AG10803 (cell line): ENCODE data around the gene MMEL1.

Experiments
- DNase-seq: peaks from one replicate; pipeline ENCODE4 v3.0.0; 2010; ENCODE audit warnings: low read depth
- H3K4me3 ChIP-seq: 2 replicates; pipeline ENCODE4 v1.5.1; 2011; ENCODE audit warnings: mild to moderate bottlenecking, low read length, control low read depth
- CTCF ChIP-seq: conservative IDR thresholded peaks from 2 replicates; pipeline ENCODE4 v1.5.1; 2011; ENCODE audit warnings: mild to moderate bottlenecking, low read length, control low read depth, inconsistent platforms

The MMEL1 gene

DNA sequence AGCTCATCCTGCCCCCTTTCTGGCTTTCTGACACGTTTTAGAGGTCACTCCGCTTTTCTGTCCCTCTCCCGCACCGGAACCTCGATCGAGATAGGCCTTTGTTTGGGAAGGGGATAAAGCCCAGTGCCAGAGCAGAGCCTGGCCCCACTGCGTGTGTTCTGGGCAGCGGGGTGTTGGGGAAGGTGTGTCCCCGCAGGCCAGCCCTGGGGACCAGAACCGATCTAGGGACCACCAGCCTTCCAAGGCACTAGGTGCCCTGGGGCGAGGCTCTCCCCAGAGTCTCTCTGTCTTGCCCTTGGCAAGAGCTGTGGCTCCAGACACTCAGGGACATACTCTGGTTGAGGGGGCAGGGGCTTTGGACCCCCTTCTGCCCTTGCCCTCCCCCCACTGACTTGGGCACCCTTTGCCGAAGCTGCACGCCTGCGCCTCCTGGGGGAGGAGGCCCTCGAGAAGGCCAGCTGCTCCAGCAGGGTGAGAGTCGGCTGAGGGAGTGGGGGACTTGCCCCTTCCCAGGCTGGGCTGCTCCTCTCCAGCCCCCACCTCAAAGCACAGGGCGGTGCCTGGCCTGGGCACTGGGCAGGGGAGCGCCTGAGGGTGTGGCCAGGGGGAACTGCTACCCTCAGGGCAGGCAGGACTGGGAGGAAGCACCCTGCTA, 29.8 kb downstream of the MMEL1 start:
- DNase-seq, result no peak
- H3K4me3 ChIP-seq, result no peak overlapping the region
- no peak for TF ChIP-seq CTCF

DNA sequence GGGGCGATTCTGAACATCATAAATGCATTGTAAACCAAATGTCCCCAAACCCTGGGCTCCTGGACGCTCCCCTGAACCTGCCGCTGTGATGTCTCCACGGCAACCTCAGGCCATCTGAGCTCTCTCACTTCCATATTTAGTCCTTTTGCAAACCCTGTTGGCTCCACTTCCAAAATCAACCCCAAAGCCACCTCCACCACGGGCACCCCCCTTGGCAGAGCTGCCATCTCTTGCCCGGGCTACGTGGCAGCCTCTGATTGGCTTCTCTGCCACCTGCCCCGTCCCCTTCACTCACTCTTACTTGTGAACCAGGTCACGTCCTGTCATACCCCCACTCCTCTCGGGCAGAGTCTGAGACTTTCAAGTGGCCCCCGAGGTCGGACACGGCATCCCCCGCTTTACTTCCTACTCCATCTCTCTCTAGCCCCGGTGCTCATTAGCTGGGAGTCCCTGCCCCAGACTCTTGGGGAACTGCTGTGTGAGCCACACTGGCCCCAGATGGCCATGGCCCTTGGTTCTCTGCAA, 30.4 kb downstream of the MMEL1 start:
- no peak for DNase-seq
- no peak overlapping the region for H3K4me3 ChIP-seq
- no peak for TF ChIP-seq CTCF

DNA sequence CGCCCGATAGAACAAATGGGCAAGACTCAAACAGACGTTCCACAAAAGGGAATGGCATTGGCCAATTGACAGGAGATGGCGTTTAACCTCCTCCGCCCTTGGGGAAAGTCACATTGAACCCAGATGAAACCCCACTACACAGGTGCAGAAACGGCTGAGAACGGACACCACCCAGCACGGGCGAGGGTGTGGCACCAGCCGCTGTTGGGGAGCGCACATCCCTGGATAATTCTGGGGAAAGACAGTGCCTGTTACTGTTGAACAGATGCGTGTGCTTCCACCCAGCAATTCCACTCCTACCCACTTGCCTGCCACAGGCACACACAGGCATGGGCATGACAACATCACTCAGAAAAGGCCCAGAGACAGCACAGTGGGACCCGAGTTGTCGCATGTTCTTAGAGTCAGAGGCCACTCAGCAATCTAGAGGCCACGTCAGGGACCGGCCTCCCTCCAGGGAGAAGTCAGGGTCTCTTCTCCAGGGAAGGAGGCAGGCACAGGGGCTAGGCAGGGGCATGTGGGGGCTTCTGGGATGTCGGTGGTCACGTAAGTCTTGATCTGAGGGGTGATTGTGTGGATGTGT, 31.0 kb downstream of the MMEL1 start:
- no peak for TF ChIP-seq CTCF
- no peak overlapping the region for H3K4me3 ChIP-seq
- DNase-seq, result no peak

GRCh38 chr1:2598329-2598931, 34.4 kb downstream of the MMEL1 start:
- DNase-seq, result no peak
- TF ChIP-seq CTCF, result no peak
- H3K4me3 ChIP-seq, result no peak overlapping the region

DNA sequence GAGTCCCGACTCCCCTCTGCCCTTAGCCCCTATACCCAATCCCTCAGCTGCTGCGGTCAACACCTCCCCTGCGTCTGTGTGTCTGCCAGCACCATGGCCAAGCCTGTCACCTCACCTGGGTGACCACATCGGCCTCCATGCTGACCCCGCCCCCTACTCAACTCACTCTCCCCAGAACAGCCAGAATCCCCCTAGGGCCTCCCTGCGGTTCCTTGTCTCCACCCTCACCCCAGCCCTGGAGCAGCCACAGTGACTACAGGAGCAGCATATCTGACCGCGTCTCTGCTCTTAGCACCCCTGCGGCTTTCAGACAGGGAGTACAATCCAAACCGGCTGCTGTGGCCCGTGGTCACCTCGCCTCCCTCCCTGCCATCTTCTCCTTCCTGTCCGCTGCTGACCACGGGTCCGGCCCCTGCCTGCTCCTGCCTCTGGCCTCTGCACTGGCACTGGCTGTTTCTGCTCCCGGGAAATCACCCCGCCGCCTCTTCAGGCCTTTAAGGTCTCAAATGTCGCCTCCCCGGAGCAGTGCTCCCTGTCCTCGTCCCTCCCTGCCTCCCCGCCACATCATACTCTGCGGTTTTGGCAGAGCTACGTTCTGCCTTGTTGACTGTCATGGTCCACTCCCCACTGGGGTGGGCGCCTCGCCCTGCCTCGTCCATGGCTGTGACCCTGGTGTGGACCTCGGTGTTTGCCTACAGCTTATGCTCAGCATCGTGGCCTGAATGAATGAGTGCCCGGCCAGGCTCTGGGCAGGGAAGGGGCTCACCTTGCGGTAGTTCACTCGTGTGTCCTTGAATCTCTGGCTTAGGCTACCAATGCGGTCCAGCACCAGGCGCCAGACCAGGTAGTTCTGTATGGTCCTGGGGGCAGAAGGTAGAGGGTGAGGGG, 35.1 kb downstream of the MMEL1 start:
- H3K4me3 ChIP-seq, result no peak overlapping the region
- no peak for TF ChIP-seq CTCF
- DNase-seq, result no peak

- no peak for TF ChIP-seq CTCF
- H3K4me3 ChIP-seq, result no peak overlapping the region
- DNase-seq, result no peak
Measured at GRCh38 chr1:2596530-2597333, 36.1 kb downstream of the MMEL1 start.
